ENCODE data around the gene SLC30A7.

DNA sequence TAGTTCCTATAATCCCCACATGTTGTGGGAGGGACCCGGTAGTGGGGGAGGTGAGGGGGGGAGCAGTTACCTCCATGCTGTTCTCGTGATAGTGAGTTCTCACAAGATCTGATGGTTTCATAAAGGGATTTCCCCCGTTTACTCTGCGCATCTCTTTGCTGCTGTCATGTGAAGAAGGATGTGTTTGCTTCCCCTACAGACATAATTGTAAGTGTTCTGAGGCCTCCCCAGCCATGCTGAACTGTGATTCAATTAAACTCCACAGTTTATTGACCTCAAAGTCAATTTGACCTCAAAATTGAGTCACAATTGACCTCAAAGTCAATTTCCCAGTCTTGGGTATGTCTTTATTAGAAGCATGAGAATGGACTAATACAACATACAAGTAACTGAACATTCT lies 110.0 kb downstream of the SLC30A7 start:
- TF ChIP-seq, protein P1, sequence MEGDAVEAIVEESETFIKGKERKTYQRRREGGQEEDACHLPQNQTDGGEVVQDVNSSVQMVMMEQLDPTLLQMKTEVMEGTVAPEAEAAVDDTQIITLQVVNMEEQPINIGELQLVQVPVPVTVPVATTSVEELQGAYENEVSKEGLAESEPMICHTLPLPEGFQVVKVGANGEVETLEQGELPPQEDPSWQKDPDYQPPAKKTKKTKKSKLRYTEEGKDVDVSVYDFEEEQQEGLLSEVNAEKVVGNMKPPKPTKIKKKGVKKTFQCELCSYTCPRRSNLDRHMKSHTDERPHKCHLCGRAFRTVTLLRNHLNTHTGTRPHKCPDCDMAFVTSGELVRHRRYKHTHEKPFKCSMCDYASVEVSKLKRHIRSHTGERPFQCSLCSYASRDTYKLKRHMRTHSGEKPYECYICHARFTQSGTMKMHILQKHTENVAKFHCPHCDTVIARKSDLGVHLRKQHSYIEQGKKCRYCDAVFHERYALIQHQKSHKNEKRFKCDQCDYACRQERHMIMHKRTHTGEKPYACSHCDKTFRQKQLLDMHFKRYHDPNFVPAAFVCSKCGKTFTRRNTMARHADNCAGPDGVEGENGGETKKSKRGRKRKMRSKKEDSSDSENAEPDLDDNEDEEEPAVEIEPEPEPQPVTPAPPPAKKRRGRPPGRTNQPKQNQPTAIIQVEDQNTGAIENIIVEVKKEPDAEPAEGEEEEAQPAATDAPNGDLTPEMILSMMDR (IDR thresholded peaks at IDR 0.05), result no peak
- TF ChIP-seq POLR2AphosphoS5 (IDR thresholded peaks at IDR 0.05; ENCODE audit: insufficient read depth in 1 of 2, low read depth in 1 of 2) (no peak), POLR2A (IDR thresholded peaks at IDR 0.05) (no peak)
